CD4-positive, alpha-beta T cell (primary cell): ENCODE data around the gene CCDC178. TPM values are rescaled to one million over a fixed set of nuclear protein-coding genes. Genes with fewer than 3 reads are reported as not detected.

Experiments
- ATAC-seq: fragments of 200-7000 bp; cut with Tn5 transposase; one replicate; pipeline ENCODE4 v1.10.0; 2022; ENCODE audit warnings: mild to moderate bottlenecking; ENCODE audit not compliant: poor library complexity
- CTCF ChIA-PET: fragments of 350-600 bp; sonication (Branson Sonifier 250); formaldehyde crosslinking; loops from one replicate; lab custom pipeline; 2021; ENCODE audit warnings: antibody characterized with exemption, inconsistent platforms; lab: Charles Lee
- POLR2A ChIA-PET: fragments of 350-600 bp; sonication (Branson Sonifier 250); formaldehyde crosslinking; loops from one replicate; lab custom pipeline; 2021; ENCODE audit warnings: antibody characterized with exemption, inconsistent platforms; lab: Charles Lee
- DNase-seq, 14 experiments: peaks; one replicate each; pipeline ENCODE4 v3.0.0-alpha.2; 2013 to 2020; ENCODE audit warnings: mixed read lengths in 2 of 14
- H3K27ac ChIP-seq, 2 donors: one replicate each; pipeline versions ENCODE4 v1.5.1 to v1.7.0; 2013; ENCODE audit warnings: low read length in 2 of 2, low read depth in 1 of 2, mild to moderate bottlenecking in 1 of 2
- H3K27me3 ChIP-seq, 2 experiments: 1 replicate in 1 of 2; 2 replicates in 1 of 2; pipeline versions ENCODE4 v1.6.1 to v1.7.0; 2013; ENCODE audit warnings: low read length in 2 of 2, control low read depth in 1 of 2, mild to moderate bottlenecking in 1 of 2, moderate library complexity in 1 of 2; ENCODE audit not compliant: insufficient read depth in 2 of 2, control insufficient read depth in 1 of 2
- H3K36me3 ChIP-seq: one replicate; pipeline ENCODE4 v1.6.1; 2013; ENCODE audit warnings: low read length, control low read depth; ENCODE audit not compliant: insufficient read depth
- H3K4me1 ChIP-seq: one replicate; pipeline ENCODE4 v1.6.1; 2013; ENCODE audit warnings: low read length, control low read depth; ENCODE audit not compliant: insufficient read depth
- H3K4me3 ChIP-seq: one replicate; pipeline ENCODE4 v1.5.1; 2013; ENCODE audit warnings: mild to moderate bottlenecking, low read length, moderate library complexity
- H3K9me3 ChIP-seq, 2 experiments: 1 replicate in 1 of 2; 2 replicates in 1 of 2; pipeline versions ENCODE4 v1.6.1 to v1.7.0; 2013; ENCODE audit warnings: low read length in 2 of 2, mild to moderate bottlenecking in 2 of 2, control low read depth in 1 of 2, moderate library complexity in 1 of 2; ENCODE audit not compliant: control insufficient read depth in 1 of 2, insufficient read depth in 1 of 2
- H3K27ac Mint-ChIP-seq: one replicate; pipeline ENCODE4 v1.8.0; 2020; ENCODE audit warnings: mixed read lengths
- H3K27me3 Mint-ChIP-seq: one replicate; pipeline ENCODE4 v1.8.0; 2021; ENCODE audit warnings: mixed read lengths
- H3K36me3 Mint-ChIP-seq: one replicate; pipeline ENCODE4 v1.8.0; 2021; ENCODE audit warnings: low read depth, mixed read lengths
- H3K4me1 Mint-ChIP-seq: one replicate; pipeline ENCODE4 v1.8.0; 2021; ENCODE audit warnings: low read depth, mixed read lengths
- H3K4me3 Mint-ChIP-seq: one replicate; pipeline ENCODE4 v1.8.0; 2020; ENCODE audit warnings: mild to moderate bottlenecking, mixed read lengths
- H3K9me3 Mint-ChIP-seq: one replicate; pipeline ENCODE4 v1.8.0; 2020; ENCODE audit warnings: mixed read lengths
- intact Hi-C, 2 experiments: fragments of 100-400 bp; cut with DNase I in 1 of 2; cut with micrococcal nuclease in 1 of 2; formaldehyde crosslinking; loops; one replicate each; pipeline versions ENCODE4 v1.15.1 to v1.9.0; 2023 to 2025; cut with DNase I, micrococcal nuclease
- total RNA-seq, 174 experiments: library from RNA in 2 of 174; stranded (reverse) in 2 of 174; gene quantifications; one replicate each; pipeline ENCODE4 v1.2.3 and lab custom pipeline; 2021 to 2026
- TF ChIP-seq, protein P1 (sequence below): fragments of 200-600 bp; IDR thresholded peaks from one replicate; pipeline ENCODE4 v1.8.0; 2022; ENCODE audit warnings: antibody characterized with exemption, mild to moderate bottlenecking

CCDC178 gene
- total RNA-seq, 2 experiments from 2014 or later: not detected

DNA sequence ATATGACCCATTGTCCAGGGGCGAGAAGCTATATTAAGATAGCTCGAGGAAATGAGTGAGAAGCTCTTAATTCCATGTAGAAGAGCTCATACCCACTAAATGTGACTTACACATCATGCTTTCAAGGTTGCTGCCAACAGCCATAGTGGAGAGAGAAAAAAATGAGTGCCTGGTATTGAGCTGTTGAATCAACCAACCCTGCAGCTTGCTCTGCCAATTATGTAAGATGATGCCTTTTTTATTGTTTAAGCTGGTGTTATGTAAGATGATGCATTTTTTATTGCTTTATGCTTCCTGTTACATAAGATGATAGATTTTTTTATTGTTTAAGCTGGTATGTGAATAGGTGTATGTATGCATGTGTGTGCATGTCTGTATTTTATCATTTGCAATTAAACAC lies 228.2 kb downstream of the CCDC178 start:
- intact Hi-C loops: no loop called here
- ATAC-seq (no peak), DNase-seq (no peak)
- Histone ChIP-seq H3K36me3 (no peaks in the 10 kb centered on the region), H3K4me1 (no peaks in the 10 kb centered on the region), H3K27me3 (no peaks in the 10 kb centered on the region), H3K27ac (no peak overlapping the region), H3K9me3 (no peaks in the 10 kb centered on the region), H3K4me3 (no peak overlapping the region)
- POLR2A ChIA-PET: no interaction called here
- Mint-ChIP-seq H3K27ac (no peak overlapping the region), H3K4me3 (no peak overlapping the region), H3K4me1 (no peaks in the 10 kb centered on the region), H3K27me3 (no peaks in the 10 kb centered on the region), H3K36me3 (no peaks in the 10 kb centered on the region), H3K9me3 (no peaks in the 10 kb centered on the region)
- TF ChIP-seq, protein P1, sequence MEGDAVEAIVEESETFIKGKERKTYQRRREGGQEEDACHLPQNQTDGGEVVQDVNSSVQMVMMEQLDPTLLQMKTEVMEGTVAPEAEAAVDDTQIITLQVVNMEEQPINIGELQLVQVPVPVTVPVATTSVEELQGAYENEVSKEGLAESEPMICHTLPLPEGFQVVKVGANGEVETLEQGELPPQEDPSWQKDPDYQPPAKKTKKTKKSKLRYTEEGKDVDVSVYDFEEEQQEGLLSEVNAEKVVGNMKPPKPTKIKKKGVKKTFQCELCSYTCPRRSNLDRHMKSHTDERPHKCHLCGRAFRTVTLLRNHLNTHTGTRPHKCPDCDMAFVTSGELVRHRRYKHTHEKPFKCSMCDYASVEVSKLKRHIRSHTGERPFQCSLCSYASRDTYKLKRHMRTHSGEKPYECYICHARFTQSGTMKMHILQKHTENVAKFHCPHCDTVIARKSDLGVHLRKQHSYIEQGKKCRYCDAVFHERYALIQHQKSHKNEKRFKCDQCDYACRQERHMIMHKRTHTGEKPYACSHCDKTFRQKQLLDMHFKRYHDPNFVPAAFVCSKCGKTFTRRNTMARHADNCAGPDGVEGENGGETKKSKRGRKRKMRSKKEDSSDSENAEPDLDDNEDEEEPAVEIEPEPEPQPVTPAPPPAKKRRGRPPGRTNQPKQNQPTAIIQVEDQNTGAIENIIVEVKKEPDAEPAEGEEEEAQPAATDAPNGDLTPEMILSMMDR: no peak
- CTCF ChIA-PET: no interaction called here

DNA sequence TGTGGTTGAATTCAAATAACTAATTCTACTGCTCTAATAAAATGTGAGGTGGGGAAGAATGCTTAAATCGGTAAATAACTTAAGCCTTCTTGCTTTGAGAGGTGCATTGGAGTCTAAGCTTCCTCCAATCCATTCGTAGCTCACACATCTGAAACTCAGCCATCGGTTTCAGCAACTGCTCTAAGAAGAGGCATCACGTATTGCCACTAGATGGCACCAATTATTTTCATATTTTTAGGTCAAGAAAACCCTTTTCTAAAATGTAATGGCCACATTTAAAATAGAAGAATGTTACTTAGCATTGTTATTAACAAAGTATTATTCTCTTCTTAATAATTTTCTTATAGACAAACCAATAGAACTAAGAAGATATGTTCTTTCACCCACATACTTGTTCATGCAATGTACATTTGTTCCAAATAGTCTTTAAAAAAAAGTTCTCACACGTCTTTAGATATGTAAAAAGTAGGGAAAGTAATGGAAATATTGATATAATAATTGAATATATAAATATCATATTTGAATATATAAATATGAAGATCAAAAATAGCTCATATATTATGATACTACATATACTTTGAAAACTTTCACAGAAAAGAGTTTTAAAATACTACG lies 229.8 kb downstream of the CCDC178 start:
- DNase-seq: no peak
- ChIA-PET POLR2A (no interaction called here), CTCF (no interaction called here)
- no peak for ATAC-seq
- TF ChIP-seq, protein P1: no peak
- Histone ChIP-seq H3K4me1 (no peaks in the 10 kb centered on the region), H3K36me3 (no peaks in the 10 kb centered on the region), H3K4me3 (no peak overlapping the region), H3K27me3 (no peaks in the 10 kb centered on the region), H3K9me3 (no peaks in the 10 kb centered on the region), H3K27ac (no peak overlapping the region)
- H3K4me3 Mint-ChIP-seq: no peak overlapping the region
- no peak overlapping the region for H3K27ac Mint-ChIP-seq
- no peaks in the 10 kb centered on the region for H3K9me3 Mint-ChIP-seq
- no peaks in the 10 kb centered on the region for H3K4me1 Mint-ChIP-seq
- no peaks in the 10 kb centered on the region for H3K36me3 Mint-ChIP-seq
- intact Hi-C loops: no loop called here
- no peaks in the 10 kb centered on the region for H3K27me3 Mint-ChIP-seq

DNA sequence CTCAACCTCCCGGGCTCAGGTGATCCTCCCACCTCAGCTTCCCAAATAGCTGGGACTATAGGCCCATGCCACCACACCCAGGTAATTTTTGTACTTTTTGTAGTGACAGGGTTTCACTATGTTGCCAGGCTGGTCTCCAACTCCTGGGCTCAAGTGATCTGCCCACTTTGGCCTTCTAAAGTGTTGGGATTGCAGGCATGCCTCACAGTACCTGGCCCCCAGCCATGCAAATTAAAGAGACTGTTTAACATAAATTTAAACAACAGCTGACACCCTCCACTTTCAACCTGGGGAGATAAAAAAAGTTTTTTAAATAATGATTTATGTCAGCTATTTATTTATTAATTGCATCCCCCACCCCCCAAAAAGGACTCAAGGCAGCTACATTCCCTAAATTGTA lies 234.7 kb downstream of the CCDC178 start:
- Mint-ChIP-seq H3K4me1 (no peaks in the 10 kb centered on the region), H3K36me3 (no peaks in the 10 kb centered on the region), H3K9me3 (no peaks in the 10 kb centered on the region), H3K27ac (no peak overlapping the region), H3K4me3 (no peak overlapping the region), H3K27me3 (no peaks in the 10 kb centered on the region)
- POLR2A ChIA-PET: no interaction called here
- Histone ChIP-seq H3K27me3 (no peaks in the 10 kb centered on the region), H3K4me3 (no peak overlapping the region), H3K27ac (no peak overlapping the region), H3K4me1 (no peaks in the 10 kb centered on the region), H3K9me3 (peaks cover 0 to 6% of the 10 kb centered on the region in 2 experiments), H3K36me3 (no peaks in the 10 kb centered on the region)
- intact Hi-C loops: no loop called here
- CTCF ChIA-PET: no interaction called here
- TF ChIP-seq, protein P1: no peak
- DNase-seq (no peak), ATAC-seq (no peak)
